Esophagus squamous epithelium (tissue), 5 donors: ENCODE measurements around the gene OPN4. TPM values are rescaled to one million over a fixed set of nuclear protein-coding genes. Genes with fewer than 3 reads are reported as not detected.
A peak's percentile ranks its signal among the peaks of the same experiment; 100 is the strongest.

ENCODE experiments used
- DNase-seq: peaks from one replicate; lab custom pipeline; 2025; lab: John Stamatoyannopoulos, UW
- H3K27ac ChIP-seq, 4 donors: fragments of 200-600 bp; sonication (generic); one replicate each; pipeline ENCODE4 v1.5.1; 2016 to 2019; ENCODE audit warnings: mild to moderate bottlenecking in 1 of 4
- H3K27me3 ChIP-seq, 4 donors: fragments of 200-600 bp; sonication (generic); 1 replicate in 3 of 4; 2 replicates in 1 of 4; pipeline versions ENCODE4 v1.5.1 to v1.6.0; 2017 to 2021; ENCODE audit warnings: antibody characterized with exemption in 1 of 4
- H3K36me3 ChIP-seq, 3 donors: fragments of 200-600 bp; sonication (generic); one replicate each; pipeline ENCODE4 v1.5.1; 2016 to 2019
- H3K4me1 ChIP-seq, 3 donors: fragments of 200-600 bp; sonication (generic); one replicate each; pipeline ENCODE4 v1.5.1; 2017 to 2019
- H3K4me3 ChIP-seq, 4 donors: fragments of 200-600 bp; sonication (generic); 1 replicate in 3 of 4; 2 replicates in 1 of 4; pipeline ENCODE4 v1.5.1; 2016 to 2019; ENCODE audit warnings: mild to moderate bottlenecking in 2 of 4, moderate library complexity in 1 of 4
- H3K9me3 ChIP-seq, 3 donors: fragments of 200-600 bp; sonication (generic); one replicate each; pipeline ENCODE4 v1.5.1; 2016 to 2019
- POLR2A ChIP-seq, 4 donors: fragments of 450-650 bp; IDR thresholded peaks; one replicate each; pipeline ENCODE4 v1.6.1; 2017; ENCODE audit warnings: antibody characterized with exemption in 4 of 4, mild to moderate bottlenecking in 4 of 4, moderate library complexity in 3 of 4
- WGBS, 2 donors: methylation state at CpG; one replicate each; pipeline ENCODE4 v1.1.5; 2018; 5-methylcytosine and 5-hydroxymethylcytosine counted together
- intact Hi-C: fragments of 100-400 bp; cut with DNase I; formaldehyde crosslinking; loops from one replicate; pipeline ENCODE4 v1.15.0; 2022
- total RNA-seq, 4 donors: library from RNA; depleted of rRNA; stranded (reverse); fragments of >200 nt; gene quantifications; one replicate each; pipeline ENCODE4 v1.1.0, GENCODE V29; 2016
- TF ChIP-seq, protein P1 (sequence below), 6 experiments: fragments of 450-650 bp in 4 of 6; fragments of 200-600 bp in 2 of 6; sonication (generic) in 2 of 6; IDR thresholded peaks; one replicate each; pipeline ENCODE4 v1.5.1; 2016 to 2019; ENCODE audit warnings: antibody characterized with exemption in 6 of 6, mild to moderate bottlenecking in 4 of 6, moderate library complexity in 4 of 6
- donor health status: DM: yes; HTN: yes; CAD: no.

OPN4 gene
- total RNA-seq, 4 donors from 2014 or later = not detected

- peak overlapping the region; percentile 5 to 90 (median 72) for H3K27ac ChIP-seq
- no peak overlapping the region for H3K4me3 ChIP-seq
- 59 to 85% methylated on average over 6 of the region's 6 CpGs for WGBS, 2 donors
Observed at GRCh38 chr10:86673216-86673826, 19.0 kb downstream of the OPN4 start.

DNA sequence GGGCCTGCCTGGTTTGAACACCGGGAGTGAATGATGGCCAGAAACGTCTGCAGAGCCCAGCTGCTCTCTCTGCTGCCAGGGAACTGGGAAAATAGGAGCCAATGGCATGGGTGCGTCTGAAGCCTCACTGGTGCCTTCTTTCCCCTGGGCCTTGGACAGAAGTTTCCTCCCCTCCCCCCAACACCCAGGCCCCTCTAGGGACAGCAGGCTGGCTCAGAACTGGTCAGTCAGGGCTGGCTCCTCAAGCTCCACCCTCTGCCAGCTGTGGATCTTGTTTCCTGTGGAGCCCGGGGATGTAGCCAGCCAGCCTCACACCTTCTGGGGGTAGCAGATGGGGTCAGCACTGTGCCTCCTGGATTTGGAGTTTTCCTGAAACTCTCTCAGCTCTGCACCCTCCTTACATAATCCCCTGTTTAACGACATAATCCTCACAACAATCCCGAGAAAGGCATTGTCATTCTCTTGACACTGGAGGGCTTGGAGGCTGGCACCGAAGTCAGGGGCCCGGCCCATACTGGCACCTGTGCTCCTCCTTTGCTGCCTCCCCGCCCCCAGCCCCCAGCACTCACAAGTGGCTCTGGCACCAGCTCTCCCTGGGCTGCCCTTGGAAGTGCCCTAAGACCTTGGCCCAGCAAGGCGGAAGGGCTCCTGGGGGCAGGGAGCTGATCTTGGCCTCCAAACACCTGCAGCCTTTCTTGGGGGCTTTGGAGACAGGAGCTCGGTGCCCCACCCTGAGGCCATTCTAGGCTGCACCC lies 19.7 kb downstream of the OPN4 start:
- no peak overlapping the region for H3K4me3 ChIP-seq
- DNase-seq = no peak
- TF ChIP-seq POLR2A (IDR thresholded peaks at IDR 0.05) = no peak
- TF ChIP-seq, protein P1, sequence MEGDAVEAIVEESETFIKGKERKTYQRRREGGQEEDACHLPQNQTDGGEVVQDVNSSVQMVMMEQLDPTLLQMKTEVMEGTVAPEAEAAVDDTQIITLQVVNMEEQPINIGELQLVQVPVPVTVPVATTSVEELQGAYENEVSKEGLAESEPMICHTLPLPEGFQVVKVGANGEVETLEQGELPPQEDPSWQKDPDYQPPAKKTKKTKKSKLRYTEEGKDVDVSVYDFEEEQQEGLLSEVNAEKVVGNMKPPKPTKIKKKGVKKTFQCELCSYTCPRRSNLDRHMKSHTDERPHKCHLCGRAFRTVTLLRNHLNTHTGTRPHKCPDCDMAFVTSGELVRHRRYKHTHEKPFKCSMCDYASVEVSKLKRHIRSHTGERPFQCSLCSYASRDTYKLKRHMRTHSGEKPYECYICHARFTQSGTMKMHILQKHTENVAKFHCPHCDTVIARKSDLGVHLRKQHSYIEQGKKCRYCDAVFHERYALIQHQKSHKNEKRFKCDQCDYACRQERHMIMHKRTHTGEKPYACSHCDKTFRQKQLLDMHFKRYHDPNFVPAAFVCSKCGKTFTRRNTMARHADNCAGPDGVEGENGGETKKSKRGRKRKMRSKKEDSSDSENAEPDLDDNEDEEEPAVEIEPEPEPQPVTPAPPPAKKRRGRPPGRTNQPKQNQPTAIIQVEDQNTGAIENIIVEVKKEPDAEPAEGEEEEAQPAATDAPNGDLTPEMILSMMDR (IDR thresholded peaks at IDR 0.05) = no peak
- H3K9me3 ChIP-seq = no peaks in the 10 kb centered on the region
- intact Hi-C loops = no loop called here
- peak overlapping the region in 3 of 4 donors; percentile 58 to 90 (median 85) for H3K27ac ChIP-seq
- H3K36me3 ChIP-seq = no peaks in the 10 kb centered on the region
- H3K4me1 ChIP-seq = peaks cover 0 to 40% (median 12%) of the 10 kb centered on the region in 3 donors
- WGBS, 2 donors = 6 to 24% methylated on average over 3 to 7 of the region's 11 CpGs
- H3K27me3 ChIP-seq = peaks cover 0 to 21% (median 0%) of the 10 kb centered on the region in 4 donors

More at GRCh38 chr10:86673216-86673826, 19.0 kb downstream of the OPN4 start:
- Histone ChIP-seq H3K36me3 (no peaks in the 10 kb centered on the region), H3K4me1 (peaks cover 0 to 40% (median 12%) of the 10 kb centered on the region in 3 donors), H3K27me3 (peaks cover 0 to 21% (median 0%) of the 10 kb centered on the region in 4 donors), H3K9me3 (no peaks in the 10 kb centered on the region)
- TF ChIP-seq, protein P1 (IDR thresholded peaks at IDR 0.05) = no peak
- intact Hi-C loops = no loop called here
- no peak for DNase-seq

DNA sequence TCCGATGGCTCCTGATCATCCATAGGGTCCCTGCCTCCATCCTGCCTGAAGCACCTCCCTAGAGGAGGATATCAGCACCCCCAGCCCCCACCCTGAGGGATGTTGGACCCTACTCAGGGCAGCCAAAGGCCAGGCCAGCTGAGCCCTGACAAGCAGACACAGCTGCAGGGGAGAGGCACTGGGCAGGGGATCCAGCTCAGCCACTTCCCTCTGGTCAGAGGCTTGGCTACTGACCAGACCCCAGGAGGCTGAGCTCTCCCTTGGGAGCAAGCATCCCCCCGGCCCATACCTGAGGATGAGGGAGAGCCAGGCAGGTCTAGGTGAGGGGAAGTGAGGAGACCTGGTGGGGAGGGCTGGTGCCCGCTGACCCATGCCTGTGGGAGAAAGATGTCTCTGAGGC lies 20.6 kb downstream of the OPN4 start:
- Histone ChIP-seq H3K4me1 (peaks cover 0 to 45% (median 12%) of the 10 kb centered on the region in 3 donors), H3K27me3 (peaks cover 0 to 20% (median 0%) of the 10 kb centered on the region in 4 donors), H3K9me3 (no peaks in the 10 kb centered on the region), H3K27ac (peak overlapping the region in 2 of 4 donors; percentile 58 to 85), H3K4me3 (no peak overlapping the region), H3K36me3 (no peaks in the 10 kb centered on the region)
- no peak for DNase-seq
- TF ChIP-seq POLR2A (IDR thresholded peaks at IDR 0.05) = no peak
- TF ChIP-seq, protein P1 (IDR thresholded peaks at IDR 0.05) = no peak
- intact Hi-C loops = no loop called here
- WGBS, 2 donors = 83 to 100% methylated on average over 1 to 2 of the region's 3 CpGs

DNA sequence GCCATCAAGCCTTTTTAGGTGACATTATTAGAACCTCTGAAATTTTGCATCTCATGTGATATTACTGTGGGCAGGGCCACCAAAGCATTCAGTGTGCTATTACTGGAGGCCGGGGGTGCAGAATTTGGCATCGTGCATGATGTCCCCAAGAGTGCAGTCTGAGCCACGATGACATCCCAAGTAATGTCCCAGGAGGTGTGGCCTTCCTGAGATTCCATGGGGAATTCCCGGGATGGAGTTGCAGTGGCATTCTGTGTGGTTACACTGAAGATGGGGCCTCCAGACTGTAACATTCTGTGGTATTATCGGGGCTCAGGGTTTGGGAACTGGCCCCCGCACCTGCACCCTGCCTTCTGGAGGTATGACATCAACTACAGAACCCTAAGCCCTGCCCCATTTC lies 23.0 kb downstream of the OPN4 start:
- Histone ChIP-seq H3K36me3 (no peaks in the 10 kb centered on the region), H3K27me3 (peaks cover 0 to 33% (median 0%) of the 10 kb centered on the region in 4 donors), H3K4me1 (peaks cover 0 to 43% (median 5%) of the 10 kb centered on the region in 3 donors), H3K27ac (peak overlapping the region in 2 of 4 donors; percentile 1 to 36), H3K9me3 (no peaks in the 10 kb centered on the region), H3K4me3 (no peak overlapping the region)
- no peak for DNase-seq
- TF ChIP-seq, protein P1 (IDR thresholded peaks at IDR 0.05) = no peak
- no peak for TF ChIP-seq POLR2A (IDR thresholded peaks at IDR 0.05)
- 67% methylated on average over 3 of the region's 6 CpGs; no CpG with 5 or more reads in 1 of the 2 donors for WGBS, 2 donors
- intact Hi-C loops = no loop called here
